ENCODE measurements around the gene ZC3H11A. TPM values are rescaled to one million over a fixed set of nuclear protein-coding genes. Genes with fewer than 3 reads are reported as not detected.
A peak's percentile ranks its signal among the peaks of the same experiment; 100 is the strongest.
"Not testable (repeated sequence)": the region's sequence is repeated elsewhere in the genome, so short reads cannot be mapped to it uniquely, and the experiment has no call there.

ZC3H11A gene
- total and polyA plus RNA-seq, 11 donors, result 25.6 to 54.2 (median 42.2) TPM

DNA sequence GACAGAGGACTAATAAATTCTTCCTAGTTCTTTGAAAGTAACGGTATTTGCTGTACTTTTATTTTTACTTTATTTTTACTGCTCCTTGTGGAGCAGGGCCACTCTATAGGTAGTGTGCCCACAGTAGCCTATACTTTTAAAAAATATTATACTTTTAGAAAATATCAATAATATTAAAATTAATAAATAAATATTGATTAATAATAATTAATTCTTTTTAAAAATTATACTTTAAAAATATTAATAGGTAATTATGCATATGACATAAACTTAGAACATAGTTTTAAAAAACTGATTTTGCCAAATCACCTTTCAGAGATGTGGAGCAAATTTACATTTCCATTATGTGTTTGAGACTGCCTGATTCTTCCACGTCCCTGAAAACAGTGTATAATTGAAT, 30.8 kb downstream of the ZC3H11A start:
- DNase-seq, result no peak
- WGBS, 4 donors, result 90 to 96% (median 93%) methylated on average over 2 of the region's 2 CpGs
- H3K36me3 ChIP-seq, result peaks cover 0 to 99% (median 92%) of the 10 kb centered on the region in 9 donors
- H3K9me3 ChIP-seq, result no peaks in the 10 kb centered on the region
- H3K4me1 ChIP-seq, result peaks cover 0 to 16% (median 0%) of the 10 kb centered on the region in 12 donors
- no peaks in the 10 kb centered on the region for H3K27me3 ChIP-seq
- H3K4me3 ChIP-seq, result no peak overlapping the region
- intact Hi-C loops (cut with DNase I), result loop anchor here in 1 of 10 donors (10.0 kb wide), 1 partner anchor 101 kb away; no protein-coding TSS in a partner anchor
- no peak overlapping the region for H3K27ac ChIP-seq
- ATAC-seq, result no peak
- TF ChIP-seq POLR2A (IDR thresholded peaks at IDR 0.05), result no peak
- TF ChIP-seq, protein P1, sequence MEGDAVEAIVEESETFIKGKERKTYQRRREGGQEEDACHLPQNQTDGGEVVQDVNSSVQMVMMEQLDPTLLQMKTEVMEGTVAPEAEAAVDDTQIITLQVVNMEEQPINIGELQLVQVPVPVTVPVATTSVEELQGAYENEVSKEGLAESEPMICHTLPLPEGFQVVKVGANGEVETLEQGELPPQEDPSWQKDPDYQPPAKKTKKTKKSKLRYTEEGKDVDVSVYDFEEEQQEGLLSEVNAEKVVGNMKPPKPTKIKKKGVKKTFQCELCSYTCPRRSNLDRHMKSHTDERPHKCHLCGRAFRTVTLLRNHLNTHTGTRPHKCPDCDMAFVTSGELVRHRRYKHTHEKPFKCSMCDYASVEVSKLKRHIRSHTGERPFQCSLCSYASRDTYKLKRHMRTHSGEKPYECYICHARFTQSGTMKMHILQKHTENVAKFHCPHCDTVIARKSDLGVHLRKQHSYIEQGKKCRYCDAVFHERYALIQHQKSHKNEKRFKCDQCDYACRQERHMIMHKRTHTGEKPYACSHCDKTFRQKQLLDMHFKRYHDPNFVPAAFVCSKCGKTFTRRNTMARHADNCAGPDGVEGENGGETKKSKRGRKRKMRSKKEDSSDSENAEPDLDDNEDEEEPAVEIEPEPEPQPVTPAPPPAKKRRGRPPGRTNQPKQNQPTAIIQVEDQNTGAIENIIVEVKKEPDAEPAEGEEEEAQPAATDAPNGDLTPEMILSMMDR (IDR thresholded peaks at IDR 0.05), result no peak

DNA sequence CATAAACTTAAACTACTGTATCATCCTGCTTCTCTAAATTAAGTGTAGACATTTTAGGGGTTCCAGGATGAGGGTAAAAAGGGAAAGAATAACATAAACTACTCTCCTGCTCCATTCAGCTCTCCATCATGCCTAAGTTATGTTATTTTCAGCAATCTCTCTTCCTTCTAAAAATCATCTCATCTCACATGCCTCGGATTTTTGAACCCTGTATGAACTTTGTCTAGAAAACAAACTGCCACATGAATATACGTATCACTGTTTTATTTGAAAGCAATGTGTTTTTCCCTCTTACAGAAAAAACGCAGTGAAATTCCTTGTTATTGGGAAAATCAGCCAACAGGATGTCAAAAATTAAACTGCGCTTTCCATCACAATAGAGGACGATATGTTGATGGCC, 32.6 kb downstream of the ZC3H11A start:
- no peak for DNase-seq
- Histone ChIP-seq H3K27ac (no peak overlapping the region), H3K9me3 (no peaks in the 10 kb centered on the region), H3K4me1 (peaks cover 0 to 16% (median 0%) of the 10 kb centered on the region in 12 donors), H3K4me3 (no peak overlapping the region), H3K36me3 (peaks cover 4 to 99% (median 92%) of the 10 kb centered on the region in 9 donors), H3K27me3 (no peaks in the 10 kb centered on the region)
- TF ChIP-seq, protein P1 (IDR thresholded peaks at IDR 0.05), result no peak
- no peak for TF ChIP-seq POLR2A (IDR thresholded peaks at IDR 0.05)
- no peak for ATAC-seq
- WGBS, 4 donors, result 86 to 92% (median 87%) methylated on average over 5 of the region's 5 CpGs
- intact Hi-C loops (cut with DNase I), result loop anchor here in 1 of 10 donors (10.0 kb wide), 1 partner anchor 103 kb away; no protein-coding TSS in a partner anchor

DNA sequence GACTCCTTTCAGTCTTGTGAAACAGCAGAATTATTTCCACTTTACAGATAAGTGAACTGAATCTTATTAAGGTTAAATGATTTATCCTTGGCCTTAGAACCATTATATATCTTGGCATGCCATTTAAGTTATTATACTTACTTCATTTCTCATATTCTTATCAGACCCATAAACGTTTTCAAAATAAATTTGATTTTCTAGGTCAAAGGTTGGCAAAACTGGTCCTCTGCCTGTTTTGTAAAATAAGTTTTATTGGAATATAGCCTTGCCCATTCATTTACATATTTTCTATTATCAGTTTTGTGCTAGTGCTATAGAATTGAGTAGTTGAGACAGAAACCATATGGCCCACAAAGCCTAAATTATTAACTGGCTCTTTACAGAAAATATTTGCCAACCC, 33.1 kb downstream of the ZC3H11A start:
- intact Hi-C loops (cut with DNase I), result loop anchor here in 1 of 10 donors (10.0 kb wide), 1 partner anchor 104 kb away; no protein-coding TSS in a partner anchor
- no peak for ATAC-seq
- DNase-seq, result no peak
- H3K27me3 ChIP-seq, result no peaks in the 10 kb centered on the region
- no peak overlapping the region for H3K4me3 ChIP-seq
- H3K36me3 ChIP-seq, result peaks cover 4 to 99% (median 92%) of the 10 kb centered on the region in 9 donors
- peaks cover 0 to 16% (median 0%) of the 10 kb centered on the region in 12 donors for H3K4me1 ChIP-seq
- no peaks in the 10 kb centered on the region for H3K9me3 ChIP-seq
- H3K27ac ChIP-seq, result peak overlapping the region in 2 of 12 donors; percentile 44 to 85
- TF ChIP-seq, protein P1 (IDR thresholded peaks at IDR 0.05), result no peak
- TF ChIP-seq POLR2A (IDR thresholded peaks at IDR 0.05), result no peak
- WGBS, 4 donors, result 33 to 61% (median 39%) methylated on average over 1 of the region's 1 CpG

DNA sequence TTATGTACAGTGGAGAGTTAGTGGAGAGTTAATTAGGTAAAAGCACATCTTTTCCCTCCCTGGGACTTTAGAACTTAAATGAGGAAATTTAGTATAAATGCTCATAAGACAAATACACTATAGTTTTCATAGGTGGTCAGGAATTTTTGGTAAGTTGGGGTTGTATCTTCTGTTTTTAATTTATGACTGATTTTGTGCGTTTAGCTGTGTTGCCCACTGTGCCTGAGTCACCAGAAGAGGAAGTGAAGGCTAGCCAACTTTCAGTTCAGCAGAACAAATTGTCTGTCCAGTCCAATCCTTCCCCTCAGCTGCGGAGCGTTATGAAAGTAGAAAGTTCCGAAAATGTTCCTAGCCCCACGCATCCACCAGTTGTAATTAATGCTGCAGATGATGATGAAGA, 33.8 kb downstream of the ZC3H11A start:
- Histone ChIP-seq H3K4me1 (peaks cover 0 to 16% (median 0%) of the 10 kb centered on the region in 12 donors), H3K27ac (peak overlapping the region in 3 of 12 donors; percentile 13 to 85 (median 44)), H3K36me3 (peaks cover 4 to 99% (median 92%) of the 10 kb centered on the region in 9 donors)
- H3K4me3 ChIP-seq, DNase-seq, H3K9me3 ChIP-seq, H3K27me3 ChIP-seq: not testable (repeated sequence)
- intact Hi-C loops (cut with DNase I), result loop anchor here in 1 of 10 donors (10.0 kb wide), 1 partner anchor 104 kb away; no protein-coding TSS in a partner anchor
- ATAC-seq, result peak; percentile 32 to 69 (median 52)
- 66 to 72% (median 69%) methylated on average over 5 of the region's 5 CpGs for WGBS, 4 donors

DNA sequence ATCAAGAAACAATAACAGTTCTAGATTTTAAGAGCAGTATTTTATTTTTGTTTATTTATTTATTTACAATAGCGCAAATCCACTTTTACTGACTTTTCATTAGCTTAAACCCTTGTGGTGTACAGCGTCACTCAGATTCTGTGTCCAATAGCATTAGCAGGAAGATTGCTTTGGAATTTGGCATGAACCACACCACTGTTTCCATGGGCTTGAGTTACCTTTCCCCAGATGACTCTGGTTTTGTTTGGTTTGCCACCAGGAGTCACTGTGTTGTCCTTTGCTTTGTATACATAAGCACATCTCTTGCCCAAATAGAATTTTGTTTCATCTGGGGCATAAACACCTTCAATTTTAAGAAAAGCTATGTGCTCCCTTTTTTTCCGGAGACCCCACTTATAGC, 40.1 kb downstream of the ZC3H11A start:
- intact Hi-C loops (cut with DNase I), result no loop called here
- WGBS, 4 donors, result 92 to 99% (median 97%) methylated on average over 3 of the region's 3 CpGs
- DNase-seq (no peak), ATAC-seq (no peak)
- Histone ChIP-seq H3K36me3 (peaks cover 8 to 100% (median 99%) of the 10 kb centered on the region in 9 donors), H3K4me1 (peaks cover 0 to 7% (median 0%) of the 10 kb centered on the region in 12 donors), H3K9me3 (no peaks in the 10 kb centered on the region), H3K27me3 (no peaks in the 10 kb centered on the region), H3K27ac (no peak overlapping the region), H3K4me3 (no peak overlapping the region)
- TF ChIP-seq, protein P1 (IDR thresholded peaks at IDR 0.05), result no peak
- TF ChIP-seq POLR2A (IDR thresholded peaks at IDR 0.05), result no peak
